ENCODE measurements around the gene CACNA1A.

DNA sequence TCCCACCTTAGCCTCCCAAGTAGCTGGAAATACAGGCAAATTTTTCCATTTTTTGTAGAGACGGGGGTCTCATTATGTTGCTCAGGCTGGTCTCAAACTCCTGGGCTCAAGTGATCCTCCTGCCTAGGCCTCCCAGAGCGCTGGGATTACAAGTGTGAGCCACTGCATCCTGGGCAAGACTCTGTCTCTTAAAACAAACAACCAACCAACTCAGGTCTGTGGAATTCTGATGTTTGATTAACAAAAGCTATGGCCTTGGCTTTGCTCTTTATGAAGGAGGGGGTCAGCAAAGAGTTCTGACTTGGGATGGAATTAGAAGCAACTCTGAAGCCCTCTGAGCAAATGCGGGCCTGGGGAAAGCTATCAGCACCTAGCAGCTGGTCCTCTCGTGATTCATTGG is 238.4 kb downstream of the CACNA1A start:
- TF ChIP-seq CTCF (IDR thresholded peaks at IDR 0.05) (no peak), POLR2A (IDR thresholded peaks at IDR 0.05) (no peak)

Measured in esophagus squamous epithelium (tissue), 4 donors.